Mucosa of descending colon (tissue), 3 donors: ENCODE measurements around the gene PI4K2B. TPM values are rescaled to one million over a fixed set of nuclear protein-coding genes. Genes with fewer than 3 reads are reported as not detected.
"Not testable (repeated sequence)": the region's sequence is repeated elsewhere in the genome, so short reads cannot be mapped to it uniquely, and the experiment has no call there.

ENCODE experiments used
- ATAC-seq: fragments of 200-7000 bp; cut with Tn5 transposase; one replicate; pipeline ENCODE4 v1.9.1; 2020; ENCODE audit warnings: mild to moderate bottlenecking, moderate library complexity
- DNase-seq, 3 donors: peaks; one replicate each; pipeline ENCODE4 v3.0.0-alpha.2; 2020
- H3K36me3 ChIP-seq: fragments of 200-600 bp; one replicate; pipeline ENCODE4 v1.8.0; 2021; ENCODE audit warnings: low read depth, mild to moderate bottlenecking
- H3K4me1 ChIP-seq: fragments of 200-600 bp; one replicate; pipeline ENCODE4 v1.8.0; 2021; ENCODE audit warnings: low read depth, mild to moderate bottlenecking
- H3K4me3 ChIP-seq: fragments of 200-600 bp; one replicate; pipeline ENCODE4 v1.8.0; 2021; ENCODE audit warnings: mild to moderate bottlenecking
- H3K9me3 ChIP-seq: fragments of 200-600 bp; one replicate; pipeline ENCODE4 v1.8.0; 2021; ENCODE audit warnings: mild to moderate bottlenecking
- intact Hi-C, 2 donors: fragments of 100-400 bp; cut with DNase I in 1 of 2; cut with micrococcal nuclease in 1 of 2; formaldehyde crosslinking; loops; one replicate each; pipeline versions ENCODE4 v1.11.0 to v1.11.1; 2022; cut with DNase I, micrococcal nuclease
- total RNA-seq, 3 donors: library from RNA; stranded (reverse); fragmentation: NEBNext Ultra II Directional in 2 of 3; extraction: Animal tissue kit (Norgen Biotek cat#: 25700) in 2 of 3; gene quantifications; one replicate each; pipeline versions ENCODE4 v1.2.1 to v1.2.4, GENCODE V29; 2021 to 2023
- TF ChIP-seq, protein P1 (sequence below): fragments of 200-600 bp; IDR thresholded peaks from one replicate; pipeline ENCODE4 v1.8.0; 2022; ENCODE audit warnings: antibody characterized with exemption, mild to moderate bottlenecking
- donor health status: DM: no; HTN: no; CAD: no; lungs with moderate emphysema.
- donor health status: DM: no; HTN: no; CAD: no.
- donor health status: DM: no; HTN: yes; CAD: no.

The PI4K2B gene
- total RNA-seq, 3 donors from 2014 or later, result 14.3 to 25.9 (median 17.8) TPM

DNA sequence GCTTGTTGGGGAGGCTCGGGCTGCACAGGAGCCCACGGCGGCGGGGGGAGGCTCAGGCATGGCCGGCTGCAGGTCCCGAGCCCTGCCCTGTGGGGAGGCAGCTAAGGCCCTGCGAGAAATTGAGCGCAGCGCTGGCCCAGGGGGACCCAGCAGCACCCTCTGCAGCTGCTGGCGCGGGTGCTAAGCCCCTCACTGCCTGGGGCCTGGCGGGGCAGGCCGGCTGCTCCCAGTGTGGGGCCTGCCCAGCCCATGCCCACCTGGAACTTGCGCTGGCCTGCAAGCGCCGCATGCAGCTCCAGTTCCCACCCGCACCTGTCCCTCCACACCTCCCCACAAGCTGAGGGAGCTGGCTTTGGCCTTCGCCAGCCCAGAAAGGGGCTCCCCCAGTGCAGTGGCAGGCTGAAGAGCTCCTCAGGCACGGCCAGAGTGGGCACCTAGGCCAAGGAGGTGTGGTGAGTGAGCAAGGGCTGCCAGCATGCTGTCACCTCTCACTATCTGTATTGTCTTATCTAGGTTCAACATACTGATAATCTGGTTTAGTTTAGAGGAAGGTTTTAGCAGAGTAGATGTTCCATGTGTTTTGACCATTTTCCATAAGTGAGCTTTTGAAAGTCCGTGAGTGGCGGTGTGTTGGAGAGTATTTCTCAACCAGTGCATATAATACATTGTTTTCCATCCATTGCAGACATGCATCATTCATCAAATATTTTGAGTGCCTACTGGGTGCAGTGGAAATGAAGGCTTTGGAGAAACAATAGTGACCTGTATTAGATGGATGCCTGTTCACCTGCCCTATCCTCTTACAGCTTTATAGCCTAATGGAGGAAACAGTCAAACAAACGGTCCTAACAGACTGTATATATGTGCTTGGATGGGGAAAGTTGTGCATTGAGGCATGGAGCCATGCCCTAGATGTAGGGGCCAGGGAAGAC is 13.1 kb downstream of the PI4K2B start:
- TF ChIP-seq, protein P1, sequence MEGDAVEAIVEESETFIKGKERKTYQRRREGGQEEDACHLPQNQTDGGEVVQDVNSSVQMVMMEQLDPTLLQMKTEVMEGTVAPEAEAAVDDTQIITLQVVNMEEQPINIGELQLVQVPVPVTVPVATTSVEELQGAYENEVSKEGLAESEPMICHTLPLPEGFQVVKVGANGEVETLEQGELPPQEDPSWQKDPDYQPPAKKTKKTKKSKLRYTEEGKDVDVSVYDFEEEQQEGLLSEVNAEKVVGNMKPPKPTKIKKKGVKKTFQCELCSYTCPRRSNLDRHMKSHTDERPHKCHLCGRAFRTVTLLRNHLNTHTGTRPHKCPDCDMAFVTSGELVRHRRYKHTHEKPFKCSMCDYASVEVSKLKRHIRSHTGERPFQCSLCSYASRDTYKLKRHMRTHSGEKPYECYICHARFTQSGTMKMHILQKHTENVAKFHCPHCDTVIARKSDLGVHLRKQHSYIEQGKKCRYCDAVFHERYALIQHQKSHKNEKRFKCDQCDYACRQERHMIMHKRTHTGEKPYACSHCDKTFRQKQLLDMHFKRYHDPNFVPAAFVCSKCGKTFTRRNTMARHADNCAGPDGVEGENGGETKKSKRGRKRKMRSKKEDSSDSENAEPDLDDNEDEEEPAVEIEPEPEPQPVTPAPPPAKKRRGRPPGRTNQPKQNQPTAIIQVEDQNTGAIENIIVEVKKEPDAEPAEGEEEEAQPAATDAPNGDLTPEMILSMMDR, result no peak
- intact Hi-C loops, result no loop called here
- Histone ChIP-seq H3K4me3 (no peak overlapping the region), H3K4me1 (no peaks in the 10 kb centered on the region), H3K9me3 (no peaks in the 10 kb centered on the region), H3K36me3 (no peaks in the 10 kb centered on the region)
- DNase-seq (no peak), ATAC-seq (no peak)

DNA sequence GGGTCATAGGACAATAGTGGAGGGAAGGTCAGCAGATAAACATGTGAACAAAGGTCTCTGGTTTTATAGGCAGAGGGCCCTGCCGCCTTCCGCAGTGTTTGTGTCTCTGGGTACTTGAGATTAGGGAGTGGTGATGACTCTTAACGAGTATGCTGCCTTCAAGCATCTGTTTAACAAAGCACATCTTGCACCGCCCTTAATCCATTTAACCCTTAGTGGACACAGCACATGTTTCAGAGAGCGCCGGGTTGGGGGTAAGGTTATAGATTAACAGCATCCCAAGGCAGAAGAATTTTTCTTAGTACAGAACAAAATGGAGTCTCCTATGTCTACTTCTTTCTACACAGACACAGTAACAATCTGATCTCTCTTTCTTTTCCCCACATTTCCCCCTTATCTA is 15.0 kb downstream of the PI4K2B start:
- intact Hi-C loops, ATAC-seq, DNase-seq, H3K4me1 ChIP-seq, H3K9me3 ChIP-seq, H3K36me3 ChIP-seq, H3K4me3 ChIP-seq: not testable (repeated sequence)

DNA sequence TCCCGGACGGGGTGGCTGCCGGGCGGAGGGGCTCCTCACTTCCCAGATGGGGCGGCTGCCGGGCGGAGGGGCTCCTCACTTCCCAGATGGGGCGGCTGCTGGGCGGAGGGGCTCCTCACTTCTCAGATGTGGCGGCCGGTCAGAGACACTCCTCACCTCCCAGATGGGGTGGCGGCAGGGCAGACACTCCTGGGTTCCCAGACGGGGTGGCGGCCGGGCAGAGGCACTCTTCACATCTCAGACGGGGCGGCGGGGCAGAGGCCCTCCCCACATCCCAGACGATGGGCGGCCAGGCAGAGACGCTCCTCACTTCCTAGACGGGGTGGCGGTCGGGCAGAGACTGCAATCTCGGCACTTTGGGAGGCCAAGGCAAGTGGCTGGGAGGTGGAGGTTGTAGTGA is 15.7 kb downstream of the PI4K2B start:
- H3K4me3 ChIP-seq, ATAC-seq, H3K9me3 ChIP-seq, intact Hi-C loops, H3K36me3 ChIP-seq, H3K4me1 ChIP-seq: not testable (repeated sequence)
- DNase-seq, result peak in 1 of 3 donors; percentile 50

DNA sequence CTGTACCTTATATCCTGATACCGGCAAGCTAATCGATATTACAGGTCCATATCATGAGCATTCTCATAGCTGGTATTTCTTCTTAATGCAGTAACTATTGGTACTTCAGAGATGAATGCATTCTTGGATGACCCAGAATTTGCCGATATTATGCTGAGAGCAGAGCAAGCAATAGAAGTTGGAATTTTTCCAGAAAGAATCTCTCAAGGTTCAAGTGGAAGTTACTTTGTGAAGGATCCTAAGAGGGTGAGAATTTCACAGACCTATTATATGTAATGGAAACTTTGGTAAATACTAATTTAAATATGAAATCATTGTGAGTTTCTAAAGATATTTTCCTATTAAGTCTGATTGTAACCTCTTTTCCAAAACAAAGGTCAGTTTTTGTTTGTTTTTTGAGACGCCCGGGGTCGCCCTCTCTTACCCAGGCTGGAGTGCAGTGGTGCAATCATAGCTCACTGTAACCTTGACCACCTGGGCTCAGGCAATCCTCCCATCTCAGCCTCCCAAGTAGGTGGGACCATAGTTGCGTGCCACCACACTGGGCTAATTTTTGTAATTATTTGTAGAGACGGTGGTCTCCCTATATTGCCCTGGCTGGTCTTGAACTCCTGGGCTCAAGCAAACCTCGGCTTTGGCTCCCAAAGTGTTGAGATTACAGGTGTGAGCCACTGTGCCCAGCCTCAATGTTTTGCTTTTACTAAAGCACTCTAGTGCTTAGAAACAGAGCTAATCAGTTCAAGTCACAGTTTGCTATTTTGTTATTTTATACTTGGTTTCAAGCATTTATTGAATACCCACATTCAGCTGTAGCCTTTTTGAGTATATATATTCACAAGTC is 18.6 kb downstream of the PI4K2B start:
- TF ChIP-seq, protein P1, result no peak
- Histone ChIP-seq H3K9me3 (no peaks in the 10 kb centered on the region), H3K4me3 (no peak overlapping the region), H3K4me1 (peaks cover 8% of the 10 kb centered on the region), H3K36me3 (no peaks in the 10 kb centered on the region)
- ATAC-seq (no peak), DNase-seq (no peak)
- intact Hi-C loops, result no loop called here

DNA sequence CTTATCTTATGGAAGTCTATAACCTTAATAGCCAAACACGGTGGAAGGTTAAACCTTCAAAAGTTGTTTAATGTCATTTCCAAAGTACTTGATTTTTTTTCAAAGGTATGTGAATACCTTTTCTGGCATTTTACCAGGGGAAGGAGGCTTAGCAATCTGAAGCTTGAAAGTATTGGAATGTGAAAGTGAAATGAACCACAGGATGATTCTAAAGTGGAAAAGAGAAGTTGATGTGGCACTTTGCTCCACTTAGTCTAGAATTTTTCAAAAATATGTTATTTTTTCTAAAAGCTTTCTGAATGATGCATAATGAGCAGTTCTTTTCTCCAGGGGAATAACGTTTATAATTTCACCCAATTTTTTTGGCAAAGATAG is 19.2 kb downstream of the PI4K2B start:
- H3K36me3 ChIP-seq, result no peaks in the 10 kb centered on the region
- intact Hi-C loops, result no loop called here
- TF ChIP-seq, protein P1, result no peak
- DNase-seq, result no peak
- H3K4me3 ChIP-seq, result no peak overlapping the region
- H3K9me3 ChIP-seq, result no peaks in the 10 kb centered on the region
- H3K4me1 ChIP-seq, result peaks cover 8% of the 10 kb centered on the region
- ATAC-seq, result no peak

DNA sequence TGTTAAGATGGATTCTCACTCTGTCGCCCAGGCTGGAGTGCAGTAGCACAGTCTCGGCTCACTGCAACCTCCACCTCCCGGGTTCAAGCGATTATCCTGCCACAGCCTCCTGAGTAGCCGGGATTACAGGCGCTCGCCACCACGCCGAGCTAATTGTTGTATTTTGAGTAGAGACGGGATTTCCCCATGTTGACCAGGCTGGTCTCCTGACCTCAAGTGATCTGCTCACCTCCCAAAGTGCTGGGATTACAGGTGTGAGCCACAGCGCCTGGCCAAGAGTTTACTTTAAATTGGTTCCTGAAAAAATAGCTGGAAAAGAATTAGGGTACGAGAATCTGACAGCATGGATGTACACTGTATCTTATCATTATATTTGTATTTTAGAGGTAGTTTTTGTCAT is 20.0 kb downstream of the PI4K2B start:
- DNase-seq, H3K9me3 ChIP-seq, H3K4me1 ChIP-seq, H3K4me3 ChIP-seq, H3K36me3 ChIP-seq, intact Hi-C loops, ATAC-seq: not testable (repeated sequence)
